Neuronal stem cell (in vitro differentiated cells): ENCODE results near the gene KIF26B.

Source experiments
- DNase-seq: peaks from one replicate; pipeline ENCODE4 v3.0.0-alpha.2; 2013; ENCODE audit warnings: low spot score
- H2AFZ ChIP-seq: one replicate; pipeline ENCODE4 v1.6.1; 2013; ENCODE audit warnings: mild to moderate bottlenecking, low read length, inconsistent platforms
- H2AK5ac ChIP-seq: 2 replicates; pipeline ENCODE4 v1.6.1; 2013; ENCODE audit warnings: low read depth, mild to moderate bottlenecking, inconsistent platforms, low read length, moderate library complexity, mixed read lengths
- H2BK120ac ChIP-seq: 2 replicates; pipeline ENCODE4 v1.6.1; 2013; ENCODE audit warnings: low read depth, mild to moderate bottlenecking, inconsistent platforms, low read length, moderate library complexity, mixed read lengths
- H2BK12ac ChIP-seq: one replicate; pipeline ENCODE4 v1.6.1; 2013; ENCODE audit warnings: low read length, inconsistent platforms
- H2BK15ac ChIP-seq: 2 replicates; pipeline ENCODE4 v1.6.1; 2013; ENCODE audit warnings: mild to moderate bottlenecking, low read length, inconsistent platforms, mixed read lengths
- H2BK5ac ChIP-seq: one replicate; pipeline ENCODE4 v1.6.1; 2013; ENCODE audit warnings: inconsistent platforms, mild to moderate bottlenecking, low read length, moderate library complexity
- H3K14ac ChIP-seq: one replicate; pipeline ENCODE4 v1.6.1; 2013; ENCODE audit warnings: low read length, inconsistent platforms
- H3K18ac ChIP-seq: 2 replicates; pipeline ENCODE4 v1.6.1; 2013; ENCODE audit warnings: low read length, inconsistent platforms
- H3K23ac ChIP-seq: 2 replicates; pipeline ENCODE4 v1.6.1; 2013; ENCODE audit warnings: low read depth, mild to moderate bottlenecking, mixed read lengths, low read length, inconsistent platforms; ENCODE audit not compliant: poor library complexity
- H3K27ac ChIP-seq: replicated peaks from 3 replicates; pipeline ENCODE4 v1.5.1; 2013; ENCODE audit warnings: low read length, inconsistent platforms
- H3K27me3 ChIP-seq, 3 experiments: 2 replicates each; pipeline ENCODE4 v1.6.1; 2013; ENCODE audit warnings: low read length in 3 of 3, mild to moderate bottlenecking in 2 of 3, inconsistent platforms in 1 of 3, low read depth in 1 of 3, mixed read lengths in 1 of 3, moderate library complexity in 1 of 3; ENCODE audit not compliant: control insufficient read depth in 3 of 3, insufficient read depth in 3 of 3
- H3K36me3 ChIP-seq, 2 donors: replicated peaks in 1 of 2; 2 replicates each; pipeline ENCODE4 v1.6.1; 2013; ENCODE audit warnings: low read length in 2 of 2; ENCODE audit not compliant: control insufficient read depth in 2 of 2, insufficient read depth in 2 of 2
- H3K4ac ChIP-seq: 2 replicates; pipeline ENCODE4 v1.6.1; 2013; ENCODE audit warnings: inconsistent platforms, mild to moderate bottlenecking, low read length, moderate library complexity
- H3K4me1 ChIP-seq, 2 donors: 1 replicate in 1 of 2; 2 replicates in 1 of 2; pipeline ENCODE4 v1.6.1; 2013; ENCODE audit warnings: low read length in 2 of 2, low read depth in 1 of 2; ENCODE audit not compliant: control insufficient read depth in 2 of 2, insufficient read depth in 1 of 2
- H3K4me2 ChIP-seq: one replicate; pipeline ENCODE4 v1.6.1; 2013; ENCODE audit warnings: mild to moderate bottlenecking, low read length, inconsistent platforms; ENCODE audit not compliant: insufficient read depth, poor library complexity, severe bottlenecking
- H3K4me3 ChIP-seq, 2 donors: 2 replicates each; pipeline ENCODE4 v1.5.1; 2013; ENCODE audit warnings: low read length in 2 of 2, mild to moderate bottlenecking in 2 of 2, inconsistent platforms in 1 of 2, moderate library complexity in 1 of 2
- H3K79me1 ChIP-seq: one replicate; pipeline ENCODE4 v1.6.1; 2013; ENCODE audit warnings: low read depth, mild to moderate bottlenecking, inconsistent platforms, low read length, moderate library complexity
- H3K9ac ChIP-seq: one replicate; pipeline ENCODE4 v1.6.1; 2013; ENCODE audit warnings: mild to moderate bottlenecking, low read depth, low read length, inconsistent platforms; ENCODE audit not compliant: poor library complexity
- H3K9me3 ChIP-seq, 2 donors: replicated peaks in 1 of 2; 2 replicates each; pipeline versions ENCODE3 to v1.6.1; 2013; ENCODE audit warnings: low read length in 2 of 2, mild to moderate bottlenecking in 2 of 2, inconsistent platforms in 1 of 2, low read depth in 1 of 2, mixed read lengths in 1 of 2, moderate library complexity in 1 of 2; ENCODE audit not compliant: control insufficient read depth in 2 of 2, insufficient read depth in 1 of 2
- H4K8ac ChIP-seq: one replicate; pipeline ENCODE4 v1.6.1; 2013; ENCODE audit warnings: low read depth, mild to moderate bottlenecking, inconsistent platforms, low read length, moderate library complexity
- H4K91ac ChIP-seq: one replicate; pipeline ENCODE4 v1.6.1; 2013; ENCODE audit warnings: low read length, low read depth, mild to moderate bottlenecking, inconsistent platforms; ENCODE audit not compliant: poor library complexity
- WGBS, 2 donors: extraction: QIAGEN DNeasy Blood & Tissue Kit; methylation state at CpG; one replicate each; pipeline ENCODE4 v1.1.7; 2013; ENCODE audit warnings: missing lambda C conversion rate in 2 of 2, mixed read lengths in 1 of 2; ENCODE audit not compliant: insufficient read length in 2 of 2, insufficient replicate concordance in 1 of 2; ENCODE audit errors: extremely low coverage in 2 of 2; 5-methylcytosine and 5-hydroxymethylcytosine counted together

Gene KIF26B

GRCh38 chr1:245663841-245664240 is 509.1 kb downstream of the KIF26B start:
- H3K14ac ChIP-seq, result no peak overlapping the region
- no peak overlapping the region for H2BK15ac ChIP-seq
- no peak overlapping the region for H2BK12ac ChIP-seq
- no peak overlapping the region for H2AK5ac ChIP-seq
- H3K36me3 ChIP-seq, result no peaks in the 10 kb centered on the region
- no peak for DNase-seq
- H3K4me3 ChIP-seq, result no peak overlapping the region
- H2AFZ ChIP-seq, result no peak overlapping the region
- H3K4ac ChIP-seq, result no peak overlapping the region
- WGBS, 2 donors, result no CpG with 5 or more reads among the region's 8 CpGs
- H3K79me1 ChIP-seq, result no peaks in the 10 kb centered on the region
- no peak overlapping the region for H3K23ac ChIP-seq
- no peaks in the 10 kb centered on the region for H3K9me3 ChIP-seq
- no peak overlapping the region for H3K9ac ChIP-seq
- H2BK5ac ChIP-seq, result no peak overlapping the region
- H3K4me1 ChIP-seq, result no peaks in the 10 kb centered on the region
- H3K4me2 ChIP-seq, result no peak overlapping the region
- H2BK120ac ChIP-seq, result no peak overlapping the region
- H4K8ac ChIP-seq, result no peak overlapping the region
- no peak overlapping the region for H4K91ac ChIP-seq
- H3K27ac ChIP-seq, result no peak overlapping the region
- no peak overlapping the region for H3K18ac ChIP-seq
- no peaks in the 10 kb centered on the region for H3K27me3 ChIP-seq

GRCh38 chr1:245666412-245666811 is 511.6 kb downstream of the KIF26B start:
- no peak for DNase-seq
- no CpG with 5 or more reads among the region's 9 CpGs for WGBS, 2 donors
- H3K14ac ChIP-seq, result no peak overlapping the region

GRCh38 chr1:245671349-245671748 is 516.6 kb downstream of the KIF26B start:
- Histone ChIP-seq H4K8ac (no peak overlapping the region), H3K4me1 (peaks cover 1 to 16% of the 10 kb centered on the region in 2 donors), H3K36me3 (no peaks in the 10 kb centered on the region), H3K4me3 (no peak overlapping the region), H3K79me1 (no peaks in the 10 kb centered on the region), H4K91ac (no peak overlapping the region), H2AK5ac (no peak overlapping the region), H3K9ac (no peak overlapping the region), H3K14ac (no peak overlapping the region), H3K4ac (no peak overlapping the region), H2BK15ac (no peak overlapping the region), H2BK5ac (no peak overlapping the region), H3K4me2 (no peak overlapping the region), H3K27me3 (no peaks in the 10 kb centered on the region), H2AFZ (no peak overlapping the region), H3K27ac (no peak overlapping the region), H2BK12ac (no peak overlapping the region), H3K23ac (no peak overlapping the region), H3K9me3 (peaks cover 0 to 7% of the 10 kb centered on the region in 2 donors), H3K18ac (no peak overlapping the region), H2BK120ac (no peak overlapping the region)
- WGBS, 2 donors, result no CpG with 5 or more reads among the region's 5 CpGs
- DNase-seq, result no peak

More at GRCh38 chr1:245666412-245666811, 511.6 kb downstream of the KIF26B start:
- H2AK5ac ChIP-seq, result no peak overlapping the region
- peaks cover 0 to 7% of the 10 kb centered on the region in 2 donors for H3K9me3 ChIP-seq
- no peak overlapping the region for H2BK120ac ChIP-seq
- H4K8ac ChIP-seq, result no peak overlapping the region
- H3K79me1 ChIP-seq, result no peaks in the 10 kb centered on the region
- H2BK5ac ChIP-seq, result no peak overlapping the region
- no peak overlapping the region for H2BK12ac ChIP-seq
- no peak overlapping the region for H3K18ac ChIP-seq
- no peak overlapping the region for H4K91ac ChIP-seq
- H3K9ac ChIP-seq, result no peak overlapping the region
- H3K4me1 ChIP-seq, result no peaks in the 10 kb centered on the region
- no peak overlapping the region for H2AFZ ChIP-seq
- no peak overlapping the region for H3K4ac ChIP-seq
- no peaks in the 10 kb centered on the region for H3K36me3 ChIP-seq
- no peak overlapping the region for H3K4me3 ChIP-seq
- no peak overlapping the region for H3K4me2 ChIP-seq
- H3K27ac ChIP-seq, result no peak overlapping the region
- no peaks in the 10 kb centered on the region for H3K27me3 ChIP-seq
- no peak overlapping the region for H3K23ac ChIP-seq
- no peak overlapping the region for H2BK15ac ChIP-seq

- no peak overlapping the region for H3K4ac ChIP-seq
- no peak overlapping the region for H2BK5ac ChIP-seq
- H4K8ac ChIP-seq, result no peak overlapping the region
- no peak overlapping the region for H3K23ac ChIP-seq
- no peak overlapping the region for H3K4me2 ChIP-seq
- no peak overlapping the region for H4K91ac ChIP-seq
- H3K14ac ChIP-seq, result no peak overlapping the region
- no peak for DNase-seq
- no peak overlapping the region for H2BK120ac ChIP-seq
- no peak overlapping the region for H3K27ac ChIP-seq
- H3K9ac ChIP-seq, result no peak overlapping the region
- H3K36me3 ChIP-seq, result no peaks in the 10 kb centered on the region
- H3K18ac ChIP-seq, result no peak overlapping the region
- H2BK15ac ChIP-seq, result no peak overlapping the region
- H3K9me3 ChIP-seq, result peaks cover 0 to 7% of the 10 kb centered on the region in 2 donors
- no peak overlapping the region for H2AK5ac ChIP-seq
- H3K4me1 ChIP-seq, result peaks cover 1 to 16% of the 10 kb centered on the region in 2 donors
- no peaks in the 10 kb centered on the region for H3K79me1 ChIP-seq
- WGBS, 2 donors, result no CpG with 5 or more reads among the region's 18 CpGs
- no peak overlapping the region for H3K4me3 ChIP-seq
- no peak overlapping the region for H2AFZ ChIP-seq
- H2BK12ac ChIP-seq, result no peak overlapping the region
- no peaks in the 10 kb centered on the region for H3K27me3 ChIP-seq
Measured at GRCh38 chr1:245671966-245672767, 517.4 kb downstream of the KIF26B start.
